Osteocyte (in vitro differentiated cells): Measurements from ENCODE around the gene CCT7. TPM values are rescaled to one million over a fixed set of nuclear protein-coding genes. Genes with fewer than 3 reads are reported as not detected.
"Not testable (repeated sequence)": the region's sequence is repeated elsewhere in the genome, so short reads cannot be mapped to it uniquely, and the experiment has no call there.

Source experiments
- DNase-seq: peaks from one replicate; pipeline ENCODE4 v3.0.0; 2021; ENCODE audit warnings: mixed read lengths; ENCODE audit not compliant: unreplicated experiment; ENCODE audit errors: extremely low spot score
- H3K27ac Mint-ChIP-seq: one replicate; pipeline ENCODE4 v1.8.0; 2021; ENCODE audit warnings: mild to moderate bottlenecking, mixed read lengths; ENCODE audit not compliant: unreplicated experiment
- H3K27me3 Mint-ChIP-seq: one replicate; pipeline ENCODE4 v1.8.0; 2021; ENCODE audit warnings: mixed read lengths; ENCODE audit not compliant: unreplicated experiment
- H3K36me3 Mint-ChIP-seq: one replicate; pipeline ENCODE4 v1.8.0; 2021; ENCODE audit warnings: mixed read lengths; ENCODE audit not compliant: unreplicated experiment
- H3K4me1 Mint-ChIP-seq: one replicate; pipeline ENCODE4 v1.8.0; 2021; ENCODE audit warnings: mixed read lengths; ENCODE audit not compliant: unreplicated experiment
- H3K4me3 Mint-ChIP-seq: one replicate; pipeline ENCODE4 v1.8.0; 2021; ENCODE audit warnings: mild to moderate bottlenecking, moderate library complexity, mixed read lengths; ENCODE audit not compliant: unreplicated experiment
- H3K9me3 Mint-ChIP-seq: one replicate; pipeline ENCODE4 v1.8.0; 2021; ENCODE audit warnings: mixed read lengths; ENCODE audit not compliant: unreplicated experiment
- CTCF ChIP-seq: fragments of 200-600 bp; sonication (generic); IDR thresholded peaks from 2 replicates; pipeline ENCODE4 v1.5.0; 2021; ENCODE audit warnings: antibody characterized with exemption, mild to moderate bottlenecking, moderate library complexity
- total RNA-seq: library from RNA; stranded (reverse); gene quantifications from 2 replicates; pipeline ENCODE4 v1.2.1, GENCODE V29; 2021

Gene CCT7
- total RNA-seq, 1 donor from 2014 or later = 216 TPM

DNA sequence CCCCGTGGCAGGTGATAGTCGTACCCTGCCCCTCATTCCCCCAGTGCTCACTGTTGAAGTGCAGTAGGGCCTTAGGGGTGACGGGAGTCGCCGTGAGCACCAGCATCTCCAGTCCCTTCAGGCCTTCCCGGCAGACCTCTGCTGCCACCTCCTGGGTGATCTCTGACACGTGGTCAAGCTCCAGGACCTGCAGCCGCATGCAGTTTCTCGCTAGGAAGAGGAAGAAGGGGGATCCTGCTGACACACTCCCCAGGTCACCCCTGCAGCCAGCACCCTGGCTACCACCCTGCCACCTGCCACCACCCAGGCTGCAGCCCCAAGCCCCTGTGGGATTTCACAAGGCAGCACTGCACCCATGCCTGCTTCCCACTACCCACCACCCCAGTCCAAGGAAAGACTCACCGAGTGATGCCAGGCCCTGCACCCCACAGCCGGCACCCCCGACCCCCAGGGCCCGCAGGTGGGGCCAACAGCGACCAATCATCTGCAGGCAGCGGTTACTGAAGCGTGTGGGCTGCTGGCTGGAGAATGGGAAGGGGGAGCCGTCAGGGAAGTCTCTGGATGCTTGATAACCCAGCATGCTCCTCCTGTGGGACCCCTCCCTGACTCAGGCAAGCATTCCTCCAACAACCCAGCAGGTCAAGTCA lies 26.4 kb downstream of the CCT7 start:
- no peaks in the 10 kb centered on the region for H3K36me3 Mint-ChIP-seq
- no peak overlapping the region for H3K4me3 Mint-ChIP-seq
- TF ChIP-seq CTCF = peak; percentile 45
- H3K4me1 Mint-ChIP-seq = no peaks in the 10 kb centered on the region
- H3K9me3 Mint-ChIP-seq = no peaks in the 10 kb centered on the region
- no peak for DNase-seq
- peaks cover 7% of the 10 kb centered on the region for H3K27me3 Mint-ChIP-seq
- no peak overlapping the region for H3K27ac Mint-ChIP-seq

GRCh38 chr2:73262108-73262651 lies 28.1 kb downstream of the CCT7 start:
- TF ChIP-seq CTCF = no peak
- no peak overlapping the region for H3K4me3 Mint-ChIP-seq
- no peaks in the 10 kb centered on the region for H3K36me3 Mint-ChIP-seq
- no peak for DNase-seq
- H3K27ac Mint-ChIP-seq = no peak overlapping the region
- no peaks in the 10 kb centered on the region for H3K4me1 Mint-ChIP-seq
- peaks cover 14% of the 10 kb centered on the region for H3K27me3 Mint-ChIP-seq
- no peaks in the 10 kb centered on the region for H3K9me3 Mint-ChIP-seq

DNA sequence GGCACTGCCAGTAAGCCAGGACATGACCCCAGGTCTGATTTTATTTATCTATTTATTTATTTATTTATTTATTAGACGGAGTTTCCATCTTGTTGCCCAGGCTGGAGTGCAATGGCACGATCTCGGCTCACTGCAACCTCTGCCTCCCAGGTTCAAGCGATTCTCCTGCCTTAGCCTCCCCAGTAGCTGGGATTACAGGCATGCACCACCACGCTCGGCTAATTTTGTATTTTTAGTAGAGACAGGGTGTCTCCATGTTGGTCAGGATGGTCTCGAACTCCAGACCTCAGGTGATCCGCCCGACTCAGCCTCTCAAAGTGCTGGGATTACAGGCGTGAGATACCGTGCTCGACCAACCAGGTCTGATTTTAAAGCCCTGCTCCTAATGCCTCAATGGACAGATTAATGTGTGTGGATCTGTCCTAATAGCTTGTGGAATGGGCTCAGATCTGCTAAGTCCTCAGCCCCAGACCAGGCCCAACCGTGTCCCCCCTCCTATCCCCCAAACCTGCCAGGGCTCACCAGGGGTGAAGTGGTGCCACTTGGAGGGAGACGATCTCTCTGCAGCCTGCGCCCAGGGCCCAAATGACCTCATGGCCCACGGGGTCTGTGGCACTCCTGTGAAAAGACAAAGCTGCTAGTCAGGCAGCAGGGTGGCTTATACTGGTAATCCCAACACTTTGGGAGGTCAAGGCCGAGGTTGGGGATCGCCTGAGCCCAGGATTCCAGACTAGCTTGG lies 28.8 kb downstream of the CCT7 start:
- DNase-seq, H3K27ac Mint-ChIP-seq, H3K4me3 Mint-ChIP-seq, H3K36me3 Mint-ChIP-seq, H3K9me3 Mint-ChIP-seq, H3K4me1 Mint-ChIP-seq: not testable (repeated sequence)
- H3K27me3 Mint-ChIP-seq = peaks cover 21% of the 10 kb centered on the region

DNA sequence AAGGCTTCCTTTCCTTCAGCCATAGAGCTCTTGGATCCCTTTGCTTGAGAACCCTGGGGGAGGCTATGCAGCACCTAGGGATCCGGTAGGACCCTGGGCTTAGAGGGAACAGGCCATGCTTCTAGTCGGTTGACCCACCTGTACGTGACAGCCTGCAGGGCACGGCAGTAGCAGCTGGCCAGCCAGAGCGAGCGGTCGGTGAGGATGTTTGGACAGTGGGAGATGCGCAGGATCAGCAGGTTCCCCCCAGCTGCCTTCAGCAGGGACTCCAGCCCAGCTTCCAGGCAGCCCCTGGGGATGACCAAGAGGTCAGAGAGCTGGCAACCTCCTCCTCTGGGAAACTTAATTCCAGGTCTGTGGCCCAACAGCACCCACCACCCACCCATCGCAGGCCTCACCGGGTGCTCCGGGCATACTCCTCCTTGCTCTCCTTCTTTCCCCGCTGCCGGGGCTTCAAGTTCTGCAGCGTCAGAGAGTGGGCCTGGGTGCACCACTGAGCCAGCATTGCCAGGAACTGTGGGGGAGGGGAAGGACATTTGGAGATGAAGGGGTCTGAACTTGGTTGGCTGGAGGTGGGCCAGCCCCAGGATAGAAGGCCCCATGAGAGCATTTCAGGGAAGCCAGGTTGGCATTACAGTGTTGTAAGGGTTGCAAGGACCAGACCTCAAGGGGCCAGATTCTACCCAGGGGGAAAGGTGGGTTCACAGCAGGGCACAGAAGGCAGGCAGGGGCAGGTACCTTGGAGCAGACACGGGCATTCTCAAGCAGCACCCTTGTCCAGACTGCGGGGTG lies 29.6 kb downstream of the CCT7 start:
- no peaks in the 10 kb centered on the region for H3K9me3 Mint-ChIP-seq
- no peak for TF ChIP-seq CTCF
- H3K36me3 Mint-ChIP-seq = no peaks in the 10 kb centered on the region
- no peak overlapping the region for H3K27ac Mint-ChIP-seq
- H3K4me3 Mint-ChIP-seq = no peak overlapping the region
- H3K27me3 Mint-ChIP-seq = peaks cover 29% of the 10 kb centered on the region
- no peak for DNase-seq
- peaks cover 5% of the 10 kb centered on the region for H3K4me1 Mint-ChIP-seq

DNA sequence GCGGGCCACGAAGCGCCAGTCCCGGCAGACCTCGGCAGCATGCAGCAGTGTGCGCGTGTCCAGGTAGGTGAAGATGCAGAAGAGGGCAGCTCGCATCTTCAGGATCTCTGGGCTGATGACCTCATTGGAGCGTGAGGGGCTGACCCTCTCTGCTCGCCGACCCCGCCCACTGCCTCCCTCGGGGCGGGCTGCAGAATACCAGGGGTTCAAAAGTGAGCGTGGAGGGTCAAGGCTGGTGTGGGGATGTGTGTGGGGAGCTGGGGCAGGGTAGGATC lies 30.2 kb downstream of the CCT7 start:
- DNase-seq = no peak
- H3K4me1 Mint-ChIP-seq = peaks cover 5% of the 10 kb centered on the region
- no peaks in the 10 kb centered on the region for H3K9me3 Mint-ChIP-seq
- H3K27ac Mint-ChIP-seq = no peak overlapping the region
- no peaks in the 10 kb centered on the region for H3K36me3 Mint-ChIP-seq
- peaks cover 30% of the 10 kb centered on the region for H3K27me3 Mint-ChIP-seq
- no peak for TF ChIP-seq CTCF
- no peak overlapping the region for H3K4me3 Mint-ChIP-seq
